Left ventricle myocardium inferior (tissue), 1 donor: ENCODE data around the gene UBQLNL. TPM values are rescaled to one million over a fixed set of nuclear protein-coding genes. Genes with fewer than 3 reads are reported as not detected.

Experiments used
- DNase-seq: peaks from one replicate; pipeline ENCODE4 v3.0.0-alpha.2; 2020
- H3K27ac ChIP-seq: fragments of 200-600 bp; replicated peaks from 2 replicates; pipeline ENCODE4 v1.8.0; 2021
- H3K27me3 ChIP-seq: fragments of 200-600 bp; 2 replicates; pipeline ENCODE4 v1.8.0; 2021; ENCODE audit warnings: low read depth
- H3K36me3 ChIP-seq: fragments of 200-600 bp; 2 replicates; pipeline ENCODE4 v1.8.0; 2021
- H3K4me1 ChIP-seq: fragments of 200-600 bp; 2 replicates; pipeline ENCODE4 v1.8.0; 2021
- H3K4me3 ChIP-seq: fragments of 200-600 bp; 2 replicates; pipeline ENCODE4 v1.8.0; 2021; ENCODE audit warnings: mild to moderate bottlenecking, moderate library complexity
- H3K9me3 ChIP-seq: fragments of 200-600 bp; replicated peaks from 2 replicates; pipeline ENCODE4 v1.8.0; 2021
- intact Hi-C: fragments of 100-400 bp; cut with micrococcal nuclease; formaldehyde crosslinking; loops from one replicate; pipeline ENCODE4 v1.11.0; 2022
- total RNA-seq: library from RNA; stranded (reverse); fragmentation: NEBNext Ultra II Directional; extraction: Animal tissue kit (Norgen Biotek cat#: 25700); gene quantifications from one replicate; pipeline ENCODE4 v1.2.1, GENCODE V29; 2021
- TF ChIP-seq, protein P1 (sequence below): fragments of 200-600 bp; IDR thresholded peaks from 2 replicates; pipeline ENCODE4 v1.8.0; 2021; ENCODE audit warnings: antibody characterized with exemption, mild to moderate bottlenecking, borderline replicate concordance
- donor health status: DM: no; HTN: yes; CAD: no; lungs with severe emphysema.

UBQLNL gene
- total RNA-seq, 1 donor from 2014 or later, result not detected

DNA sequence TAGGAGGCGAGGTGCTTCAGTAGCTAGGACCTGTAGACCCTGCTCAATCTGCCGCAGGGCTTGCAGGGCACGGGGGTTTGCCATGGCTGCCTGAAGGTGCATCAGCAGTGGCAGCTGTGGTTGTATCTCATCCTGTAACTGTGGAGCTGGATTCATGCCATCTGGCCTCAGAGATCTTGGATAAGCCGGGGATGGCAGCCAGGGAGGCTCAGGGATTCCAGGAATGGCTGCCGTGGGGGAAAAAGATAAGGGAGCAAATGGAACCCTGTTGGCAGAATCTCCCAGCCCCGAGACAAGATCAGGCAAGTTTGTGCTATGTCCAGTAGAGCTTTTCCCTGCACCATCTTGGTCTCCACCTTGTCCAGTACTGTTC, 8.6 kb downstream of the UBQLNL start:
- no peak overlapping the region for H3K4me3 ChIP-seq
- no peaks in the 10 kb centered on the region for H3K4me1 ChIP-seq
- H3K36me3 ChIP-seq, result no peaks in the 10 kb centered on the region
- no peaks in the 10 kb centered on the region for H3K9me3 ChIP-seq
- H3K27me3 ChIP-seq, result peaks cover 5% of the 10 kb centered on the region
- TF ChIP-seq, protein P1, sequence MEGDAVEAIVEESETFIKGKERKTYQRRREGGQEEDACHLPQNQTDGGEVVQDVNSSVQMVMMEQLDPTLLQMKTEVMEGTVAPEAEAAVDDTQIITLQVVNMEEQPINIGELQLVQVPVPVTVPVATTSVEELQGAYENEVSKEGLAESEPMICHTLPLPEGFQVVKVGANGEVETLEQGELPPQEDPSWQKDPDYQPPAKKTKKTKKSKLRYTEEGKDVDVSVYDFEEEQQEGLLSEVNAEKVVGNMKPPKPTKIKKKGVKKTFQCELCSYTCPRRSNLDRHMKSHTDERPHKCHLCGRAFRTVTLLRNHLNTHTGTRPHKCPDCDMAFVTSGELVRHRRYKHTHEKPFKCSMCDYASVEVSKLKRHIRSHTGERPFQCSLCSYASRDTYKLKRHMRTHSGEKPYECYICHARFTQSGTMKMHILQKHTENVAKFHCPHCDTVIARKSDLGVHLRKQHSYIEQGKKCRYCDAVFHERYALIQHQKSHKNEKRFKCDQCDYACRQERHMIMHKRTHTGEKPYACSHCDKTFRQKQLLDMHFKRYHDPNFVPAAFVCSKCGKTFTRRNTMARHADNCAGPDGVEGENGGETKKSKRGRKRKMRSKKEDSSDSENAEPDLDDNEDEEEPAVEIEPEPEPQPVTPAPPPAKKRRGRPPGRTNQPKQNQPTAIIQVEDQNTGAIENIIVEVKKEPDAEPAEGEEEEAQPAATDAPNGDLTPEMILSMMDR, result no peak
- intact Hi-C loops, result no loop called here
- no peak for DNase-seq
- no peak overlapping the region for H3K27ac ChIP-seq

DNA sequence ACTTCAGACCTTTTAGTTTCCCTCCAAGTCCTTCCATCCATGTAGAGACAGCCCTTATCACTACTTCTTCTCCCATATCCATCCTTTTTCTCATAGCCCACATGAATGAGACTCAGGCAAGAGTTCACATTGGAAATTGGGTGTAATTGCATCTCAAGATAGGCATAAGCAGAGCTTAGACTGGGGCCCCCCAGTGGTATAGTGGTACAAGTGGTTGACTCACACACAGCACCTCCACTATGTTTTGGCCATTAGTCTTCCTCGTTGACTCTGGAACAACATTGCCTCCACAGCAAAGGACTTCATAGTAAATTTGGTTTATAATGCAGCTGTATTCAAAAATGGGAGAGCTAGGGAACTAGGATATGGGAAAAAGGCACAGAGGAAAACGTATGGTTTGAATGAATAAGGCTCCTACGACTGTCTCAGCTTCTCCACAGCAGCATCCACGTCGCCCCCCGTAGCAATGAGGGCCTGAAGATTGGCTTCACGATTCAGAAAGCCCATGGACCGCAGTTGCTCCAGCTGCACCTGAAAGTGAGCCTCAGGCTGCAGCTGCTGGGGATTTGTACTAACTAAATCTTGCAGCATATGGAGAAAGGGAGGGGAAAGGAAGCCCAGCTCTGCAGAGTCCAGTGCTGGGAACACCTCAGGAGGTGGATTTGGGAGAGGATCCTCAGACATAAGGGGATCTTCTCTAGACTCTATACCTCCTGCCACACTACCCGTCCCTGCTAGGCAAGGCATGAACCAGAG, 9.1 kb downstream of the UBQLNL start:
- Histone ChIP-seq H3K36me3 (no peaks in the 10 kb centered on the region), H3K9me3 (no peaks in the 10 kb centered on the region), H3K4me1 (no peaks in the 10 kb centered on the region), H3K27me3 (peaks cover 5% of the 10 kb centered on the region), H3K4me3 (no peak overlapping the region), H3K27ac (no peak overlapping the region)
- intact Hi-C loops, result no loop called here
- TF ChIP-seq, protein P1, result no peak
- no peak for DNase-seq

DNA sequence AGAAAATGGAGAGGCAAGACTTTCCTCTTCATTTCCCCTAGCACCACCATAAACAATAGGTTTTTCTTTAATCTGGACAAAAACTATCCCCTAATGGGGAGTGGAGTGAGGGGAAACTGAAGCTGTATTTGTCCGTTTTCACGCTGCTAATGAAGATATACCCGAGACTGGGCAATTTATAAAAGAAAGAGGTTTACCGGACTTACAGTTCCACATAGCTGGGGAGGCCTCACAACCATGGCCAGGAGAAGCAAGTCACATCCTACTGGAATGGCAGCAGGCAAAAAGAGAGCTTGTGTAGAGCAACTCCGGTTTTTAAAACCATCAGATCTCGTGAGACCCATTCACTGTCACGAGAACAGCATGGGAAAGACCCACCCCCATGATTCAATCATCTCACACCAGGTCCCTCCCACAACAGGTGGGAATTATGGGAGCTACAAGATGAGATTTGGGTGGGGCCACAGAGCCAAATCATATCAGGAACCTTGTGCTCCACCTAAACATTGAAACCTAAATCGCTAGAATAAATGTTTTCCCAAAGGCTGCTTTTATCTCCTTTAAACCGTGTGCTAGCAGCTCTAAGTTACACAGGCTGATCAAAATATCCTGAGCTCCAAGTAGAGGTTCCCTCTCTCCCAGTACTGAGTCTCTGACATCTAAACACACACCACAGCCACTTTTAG, 11.0 kb downstream of the UBQLNL start:
- Histone ChIP-seq H3K9me3 (no peaks in the 10 kb centered on the region), H3K4me3 (no peak overlapping the region), H3K36me3 (no peaks in the 10 kb centered on the region), H3K4me1 (no peaks in the 10 kb centered on the region), H3K27ac (no peak overlapping the region), H3K27me3 (peaks cover 5% of the 10 kb centered on the region)
- intact Hi-C loops, result no loop called here
- TF ChIP-seq, protein P1, result no peak
- no peak for DNase-seq

DNA sequence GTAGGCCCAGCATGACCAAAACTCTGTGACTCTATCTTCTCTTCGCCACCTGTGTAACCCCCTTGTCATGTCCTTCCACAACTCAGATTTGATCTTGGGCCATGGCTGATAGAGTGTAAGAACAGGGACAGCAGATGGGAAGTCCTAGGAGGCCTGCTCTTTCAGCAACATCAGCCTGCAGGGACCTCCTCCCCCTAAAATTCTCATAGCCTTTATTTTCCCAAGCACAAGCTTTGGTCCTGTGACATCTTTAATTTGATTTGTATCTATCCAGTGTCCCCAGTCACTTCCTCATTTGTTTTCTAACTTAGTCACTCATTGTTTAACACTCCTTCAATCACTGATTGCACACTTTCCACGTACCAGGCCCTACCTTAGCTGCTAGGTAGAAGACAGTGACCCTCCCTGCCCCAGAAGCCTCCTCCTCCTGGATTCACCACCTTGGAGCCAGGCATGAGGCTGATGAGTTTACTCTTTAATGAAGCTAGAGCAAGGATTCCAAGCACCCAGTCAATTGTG, 12.0 kb downstream of the UBQLNL start:
- Histone ChIP-seq H3K9me3 (no peaks in the 10 kb centered on the region), H3K4me1 (no peaks in the 10 kb centered on the region), H3K4me3 (no peak overlapping the region), H3K27me3 (peaks cover 5% of the 10 kb centered on the region), H3K36me3 (no peaks in the 10 kb centered on the region), H3K27ac (no peak overlapping the region)
- TF ChIP-seq, protein P1, result no peak
- DNase-seq, result no peak
- intact Hi-C loops, result no loop called here

DNA sequence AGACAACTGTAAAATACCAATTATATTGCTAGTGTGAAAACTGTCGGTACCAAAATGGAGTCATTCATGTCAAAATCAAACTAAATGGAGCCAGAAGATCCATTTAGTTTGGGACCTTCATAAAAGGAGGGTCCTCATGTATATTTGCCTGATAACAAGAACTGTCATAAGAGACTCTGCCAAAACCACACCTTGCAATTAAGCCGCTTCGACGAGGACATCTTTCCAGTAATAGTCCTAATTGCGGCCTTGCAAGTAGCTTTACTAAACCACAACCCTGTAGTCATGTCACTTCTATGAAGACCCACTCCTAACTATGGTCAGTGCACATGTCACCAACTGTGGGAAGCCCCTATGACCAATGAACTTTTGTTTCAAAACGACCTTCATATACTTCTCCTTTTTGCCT, 16.1 kb downstream of the UBQLNL start:
- Histone ChIP-seq H3K36me3 (no peaks in the 10 kb centered on the region), H3K9me3 (no peaks in the 10 kb centered on the region), H3K4me1 (no peaks in the 10 kb centered on the region), H3K27ac (no peak overlapping the region), H3K4me3 (no peak overlapping the region), H3K27me3 (no peaks in the 10 kb centered on the region)
- DNase-seq, result no peak
- TF ChIP-seq, protein P1, result no peak
- intact Hi-C loops, result no loop called here
